K562 (cell line): Measurements from ENCODE around the gene FBXO8. TPM values are rescaled to one million over a fixed set of nuclear protein-coding genes. Genes with fewer than 3 reads are reported as not detected.

ENCODE experiments used
- CBFA2T2 ChIP-seq: fragments of 450-650 bp; conservative IDR thresholded peaks from 2 replicates; pipeline ENCODE4 v1.6.1; 2017; ENCODE audit warnings: mild to moderate bottlenecking
- CBFB ChIP-seq: sonication (generic); formaldehyde crosslinking; IDR thresholded peaks from 2 replicates; pipeline ENCODE4 v1.4.0; 2020; ENCODE audit warnings: mild to moderate bottlenecking, missing genetic modification reagents
- CREB3 ChIP-seq: fragments of 450-650 bp; conservative IDR thresholded peaks from 2 replicates; pipeline ENCODE4 v1.6.1; 2016; ENCODE audit warnings: missing genetic modification characterization, low read depth, mild to moderate bottlenecking, missing compliant biosample characterization, moderate library complexity
- CTBP1 ChIP-seq: fragments of 450-650 bp; IDR thresholded peaks from 2 replicates; pipeline ENCODE4 v1.6.1; 2016; ENCODE audit warnings: borderline replicate concordance
- CUX1 ChIP-seq: fragments of 200-800 bp; sonication (Bioruptor generic); IDR thresholded peaks from 2 replicates; pipeline ENCODE4 v1.6.1; 2016; ENCODE audit warnings: missing genetic modification characterization, missing compliant biosample characterization
- FOXP1 ChIP-seq: sonication (generic); formaldehyde crosslinking; IDR thresholded peaks from 2 replicates; pipeline ENCODE4 v1.8.0; 2022; ENCODE audit warnings: mild to moderate bottlenecking, missing genetic modification reagents
- KLF1 ChIP-seq: fragments of 450-650 bp; IDR thresholded peaks from 2 replicates; pipeline ENCODE4 v1.6.1; 2016; ENCODE audit warnings: missing genetic modification characterization, missing compliant biosample characterization
- L3MBTL2 ChIP-seq: fragments of 450-650 bp; IDR thresholded peaks from 2 replicates; pipeline ENCODE4 v1.6.1; 2016; ENCODE audit warnings: mild to moderate bottlenecking, moderate library complexity
- MAFF ChIP-seq: IDR thresholded peaks from 2 replicates; pipeline ENCODE4 v1.6.1; 2012; ENCODE audit warnings: low read length, improper control_type of control experiment
- MAFK ChIP-seq: IDR thresholded peaks from 2 replicates; pipeline ENCODE4 v1.6.1; 2011; ENCODE audit warnings: low read length, improper control_type of control experiment
- MITF ChIP-seq: IDR thresholded peaks from 2 replicates; pipeline ENCODE4 v1.6.1; 2014; ENCODE audit warnings: antibody characterized with exemption
- SAP30 ChIP-seq: fragments of 200-600 bp; sonication (generic); IDR thresholded peaks from 2 replicates; pipeline ENCODE4 v1.6.1; 2012; ENCODE audit warnings: borderline replicate concordance, low read depth, mild to moderate bottlenecking, moderate library complexity, low read length, control low read depth, inconsistent platforms; ENCODE audit not compliant: insufficient read depth, poor library complexity, severe bottlenecking
- SIX5 ChIP-seq, 2 experiments: IDR thresholded peaks; 2 replicates each; pipeline ENCODE4 v1.6.1; 2011; ENCODE audit warnings: low read length in 2 of 2, borderline replicate concordance in 1 of 2, low read depth in 1 of 2, mild to moderate bottlenecking in 1 of 2, moderate library complexity in 1 of 2; ENCODE audit not compliant: insufficient read depth in 1 of 2
- ZBTB7A ChIP-seq: IDR thresholded peaks from 2 replicates; pipeline ENCODE4 v1.6.1; 2011; ENCODE audit warnings: low read depth, mild to moderate bottlenecking, low read length, moderate library complexity, borderline replicate concordance; ENCODE audit not compliant: control insufficient read depth
- ZNF584 ChIP-seq: fragments of 200-800 bp; sonication (Bioruptor generic); IDR thresholded peaks from 2 replicates; pipeline ENCODE4 v1.6.1; 2016; ENCODE audit warnings: low read depth, mild to moderate bottlenecking, missing genetic modification characterization, missing compliant biosample characterization
- ZNF780A ChIP-seq: fragments of 250-450 bp; sonication (Bioruptor Pico); IDR thresholded peaks from 2 replicates; pipeline ENCODE4 v1.5.0; 2021; ENCODE audit warnings: mild to moderate bottlenecking
- polyA plus RNA-seq, 8 experiments: library from polyadenylated mRNA; depleted of rRNA in 4 of 8; stranded (reverse) in 5 of 8; unstranded in 3 of 8; fragments of >200 nt; fragmentation: Nextera tagmentation in 2 of 8; fragmentation: Illumina TruSeq in 1 of 8; extraction: Ambion mirVana in 2 of 8; extraction: Trizol in 1 of 8; gene quantifications; 2 replicates each; pipeline versions ENCODE4 v1.2.1 to v1.2.3, GENCODE V29; 2011 to 2014; ENCODE audit warnings: inconsistent platforms in 1 of 8, missing spikeins in 1 of 8
- total RNA-seq, 7 experiments: library from RNA; depleted of rRNA in 6 of 7; stranded (reverse); fragments of >200 nt in 6 of 7; fragmentation: Illumina TruSeq in 2 of 7; extraction: Trizol in 2 of 7; gene quantifications; 2 replicates each; pipeline versions ENCODE4 v1.2.1 to v1.2.3, GENCODE V29; 2011 to 2021; ENCODE audit warnings: low replicate concordance in 1 of 7
- TF ChIP-seq, protein P1 (sequence below): sonication (generic); formaldehyde crosslinking; IDR thresholded peaks from 2 replicates; pipeline ENCODE4 v1.8.0; 2022; ENCODE audit warnings: mild to moderate bottlenecking, missing genetic modification reagents

Gene FBXO8
- total and polyA plus RNA-seq, 9 of the 15 experiments (the other 6 are each of a cell fraction or from before 2014, with no cell fraction given), result 12.9 to 27.1 (median 14.8) TPM

DNA sequence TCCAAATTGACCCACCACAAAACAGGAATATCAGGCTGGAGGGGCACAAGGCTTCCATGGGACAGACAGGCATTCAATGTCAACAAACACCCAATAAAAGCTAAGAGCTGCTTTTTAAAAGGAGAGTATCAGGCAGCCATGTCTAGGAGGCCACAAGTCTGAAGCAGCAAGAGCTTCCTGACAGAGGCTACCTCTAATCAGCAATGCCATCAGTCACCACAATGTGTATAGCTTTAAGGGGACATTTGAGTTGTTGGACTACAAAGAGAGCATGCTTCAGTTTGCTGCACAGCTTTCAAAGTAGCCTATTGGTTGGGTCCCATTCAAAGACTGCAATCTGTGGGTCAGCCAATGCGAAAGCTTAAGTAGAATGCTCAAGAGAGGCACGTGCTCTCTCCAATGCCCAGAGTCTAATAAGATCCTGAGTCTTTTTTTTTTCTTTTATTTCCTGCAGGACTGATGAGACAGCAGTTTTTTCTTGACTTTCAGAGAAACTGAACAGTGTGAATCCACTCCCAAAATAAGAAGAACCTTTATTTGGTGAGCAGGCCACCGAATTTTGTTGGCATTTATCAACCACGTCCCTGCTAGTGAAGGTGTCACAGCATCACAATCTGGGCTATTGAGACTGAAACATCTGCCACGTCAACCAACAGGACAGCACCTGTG, 92.5 kb downstream of the FBXO8 start (continued):
- TF ChIP-seq CREB3 (tag), result no peak
- no peak for TF ChIP-seq SIX5 (IDR thresholded peaks at IDR 0.05; ENCODE audit: borderline replicate concordance in 1 of 2, insufficient read depth in 1 of 2, low read depth in 1 of 2, low read length in 2 of 2)
- no peak for TF ChIP-seq CBFB (CRISPR knock-in tag)
- TF ChIP-seq CTBP1, result no peak
- TF ChIP-seq CUX1 (CRISPR knock-in tag), result no peak
- no peak for TF ChIP-seq ZNF584 (CRISPR knock-in tag)
- TF ChIP-seq MAFK, result peak; percentile 63; the same call in 1 of the 2 replicates
- peak; percentile 29; the same call in 1 of the 2 replicates for TF ChIP-seq L3MBTL2
- TF ChIP-seq ZBTB7A, result no peak
- TF ChIP-seq CBFA2T2, result no peak
- no peak for TF ChIP-seq ZNF780A (CRISPR knock-in tag)
- no peak for TF ChIP-seq SAP30
- TF ChIP-seq MAFF, result peak; percentile 70
- TF ChIP-seq, protein P1, sequence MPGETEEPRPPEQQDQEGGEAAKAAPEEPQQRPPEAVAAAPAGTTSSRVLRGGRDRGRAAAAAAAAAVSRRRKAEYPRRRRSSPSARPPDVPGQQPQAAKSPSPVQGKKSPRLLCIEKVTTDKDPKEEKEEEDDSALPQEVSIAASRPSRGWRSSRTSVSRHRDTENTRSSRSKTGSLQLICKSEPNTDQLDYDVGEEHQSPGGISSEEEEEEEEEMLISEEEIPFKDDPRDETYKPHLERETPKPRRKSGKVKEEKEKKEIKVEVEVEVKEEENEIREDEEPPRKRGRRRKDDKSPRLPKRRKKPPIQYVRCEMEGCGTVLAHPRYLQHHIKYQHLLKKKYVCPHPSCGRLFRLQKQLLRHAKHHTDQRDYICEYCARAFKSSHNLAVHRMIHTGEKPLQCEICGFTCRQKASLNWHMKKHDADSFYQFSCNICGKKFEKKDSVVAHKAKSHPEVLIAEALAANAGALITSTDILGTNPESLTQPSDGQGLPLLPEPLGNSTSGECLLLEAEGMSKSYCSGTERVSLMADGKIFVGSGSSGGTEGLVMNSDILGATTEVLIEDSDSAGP, result peak; percentile 70; the same call in 1 of the 2 replicates
- TF ChIP-seq MITF, result no peak
- TF ChIP-seq FOXP1 (CRISPR knock-in tag), result no peak
- TF ChIP-seq KLF1 (tag), result no peak
